H9 (cell line): ENCODE measurements around the gene TUBGCP6. TPM values are rescaled to one million over a fixed set of nuclear protein-coding genes. Genes with fewer than 3 reads are reported as not detected.

Experiments
- DNase-seq: peaks from one replicate; pipeline ENCODE4 v3.0.0-alpha.2; 2017
- H2AFZ ChIP-seq: one replicate; pipeline ENCODE4 v1.6.1; 2013; ENCODE audit warnings: mild to moderate bottlenecking, low read length, control low read depth, moderate library complexity
- H2AK5ac ChIP-seq: 2 replicates; pipeline ENCODE4 v1.6.1; 2013; ENCODE audit warnings: low read length, control low read depth, mixed read lengths; ENCODE audit not compliant: insufficient read length
- H2BK120ac ChIP-seq: one replicate; pipeline ENCODE4 v1.6.1; 2013; ENCODE audit warnings: low read depth, mild to moderate bottlenecking, low read length, control low read depth, inconsistent platforms; ENCODE audit not compliant: poor library complexity, severe bottlenecking
- H2BK12ac ChIP-seq: 2 replicates; pipeline ENCODE4 v1.6.1; 2013; ENCODE audit warnings: low read length, control low read depth, mixed read lengths, low read depth; ENCODE audit not compliant: insufficient read length
- H2BK15ac ChIP-seq: 2 replicates; pipeline ENCODE4 v1.6.1; 2013; ENCODE audit warnings: low read depth, low read length, control low read depth
- H2BK20ac ChIP-seq: one replicate; pipeline ENCODE4 v1.6.1; 2013; ENCODE audit warnings: low read depth, mild to moderate bottlenecking, low read length, control low read depth, inconsistent platforms; ENCODE audit not compliant: poor library complexity, severe bottlenecking
- H2BK5ac ChIP-seq: 2 replicates; pipeline ENCODE4 v1.6.1; 2013; ENCODE audit warnings: low read length, control low read depth, mixed read lengths; ENCODE audit not compliant: insufficient read length
- H3K14ac ChIP-seq: 2 replicates; pipeline ENCODE4 v1.6.1; 2013; ENCODE audit warnings: low read length, control low read depth; ENCODE audit not compliant: insufficient read depth
- H3K18ac ChIP-seq: 2 replicates; pipeline ENCODE4 v1.6.1; 2013; ENCODE audit warnings: low read depth, mild to moderate bottlenecking, mixed read lengths, low read length, control low read depth; ENCODE audit not compliant: insufficient read length
- H3K23ac ChIP-seq: 2 replicates; pipeline ENCODE4 v1.6.1; 2013; ENCODE audit warnings: low read length, control low read depth, mixed read lengths, low read depth; ENCODE audit not compliant: insufficient read length
- H3K23me2 ChIP-seq: 2 replicates; pipeline ENCODE4 v1.6.1; 2013; ENCODE audit warnings: low read depth, mild to moderate bottlenecking, mixed read lengths, low read length, control low read depth; ENCODE audit not compliant: insufficient read length, poor library complexity, severe bottlenecking
- H3K27ac ChIP-seq: 2 replicates; pipeline ENCODE4 v1.5.1; 2013; ENCODE audit warnings: low read length, control low read depth, mixed read lengths, low read depth; ENCODE audit not compliant: insufficient read length
- H3K27me3 ChIP-seq: 2 replicates; pipeline ENCODE4 v1.6.1; 2013; ENCODE audit warnings: low read length, control low read depth, inconsistent platforms; ENCODE audit not compliant: insufficient read depth
- H3K4ac ChIP-seq: 2 replicates; pipeline ENCODE4 v1.6.1; 2013; ENCODE audit warnings: low read depth, mild to moderate bottlenecking, control low read depth, inconsistent platforms, low read length, moderate library complexity
- H3K4me1 ChIP-seq: 2 replicates; pipeline ENCODE4 v1.6.1; 2013; ENCODE audit warnings: low read length, control low read depth, inconsistent platforms; ENCODE audit not compliant: insufficient read depth
- H3K4me2 ChIP-seq: 2 replicates; pipeline ENCODE4 v1.6.1; 2013; ENCODE audit warnings: low read length, control low read depth, mixed read lengths; ENCODE audit not compliant: insufficient read length, insufficient read depth
- H3K56ac ChIP-seq: 2 replicates; pipeline ENCODE4 v1.6.1; 2013; ENCODE audit warnings: low read depth, mild to moderate bottlenecking, mixed read lengths, low read length, control low read depth; ENCODE audit not compliant: insufficient read length
- H3K79me1 ChIP-seq: 2 replicates; pipeline ENCODE4 v1.6.1; 2013; ENCODE audit warnings: low read depth, mild to moderate bottlenecking, moderate library complexity, low read length, control low read depth, inconsistent platforms; ENCODE audit not compliant: insufficient read depth, poor library complexity, severe bottlenecking
- H3K79me2 ChIP-seq: 2 replicates; pipeline ENCODE4 v1.6.1; 2013; ENCODE audit warnings: low read length, control low read depth, inconsistent platforms; ENCODE audit not compliant: insufficient read depth
- H3K9ac ChIP-seq: 2 replicates; pipeline ENCODE4 v1.6.1; 2013; ENCODE audit warnings: low read length, control low read depth, mixed read lengths; ENCODE audit not compliant: insufficient read length; ENCODE audit errors: extremely low read depth
- H3K9me3 ChIP-seq: one replicate; pipeline ENCODE4 v1.6.1; 2013; ENCODE audit warnings: low read depth, low read length, inconsistent platforms; ENCODE audit not compliant: control insufficient read depth
- H3T11ph ChIP-seq: one replicate; pipeline ENCODE4 v1.6.1; 2013; ENCODE audit warnings: mild to moderate bottlenecking, low read length, control low read depth, inconsistent platforms
- H4K20me1 ChIP-seq: one replicate; pipeline ENCODE4 v1.6.1; 2013; ENCODE audit not compliant: control insufficient read depth, insufficient read length, insufficient read depth
- H4K5ac ChIP-seq: 2 replicates; pipeline ENCODE4 v1.6.1; 2013; ENCODE audit warnings: low read depth, mild to moderate bottlenecking, mixed read lengths, low read length, control low read depth; ENCODE audit not compliant: insufficient read length
- H4K8ac ChIP-seq: replicated peaks from 2 replicates; pipeline ENCODE4 v1.6.1; 2013; ENCODE audit warnings: low read length, control low read depth, mixed read lengths, low read depth; ENCODE audit not compliant: insufficient read length
- H4K91ac ChIP-seq: 2 replicates; pipeline ENCODE4 v1.6.1; 2013; ENCODE audit warnings: low read depth, mild to moderate bottlenecking, moderate library complexity, mixed read lengths, low read length, control low read depth; ENCODE audit not compliant: insufficient read length
- H3K27ac Mint-ChIP-seq, 3 experiments: 2 replicates in 2 of 3; 3 replicates in 1 of 3; pipeline ENCODE4 v1.8.0; 2020 to 2021; ENCODE audit warnings: mixed read lengths in 3 of 3, mild to moderate bottlenecking in 1 of 3, moderate library complexity in 1 of 3
- H3K27me3 Mint-ChIP-seq: 2 replicates; pipeline ENCODE4 v1.8.0; 2021; ENCODE audit warnings: low read depth, mild to moderate bottlenecking, moderate library complexity, mixed read lengths
- H3K36me3 Mint-ChIP-seq, 3 experiments: 2 replicates in 2 of 3; 3 replicates in 1 of 3; pipeline ENCODE4 v1.8.0; 2020 to 2021; ENCODE audit warnings: low read depth in 3 of 3, mixed read lengths in 3 of 3; ENCODE audit not compliant: insufficient read depth in 1 of 3
- H3K4me1 Mint-ChIP-seq, 2 experiments: 2 replicates each; pipeline ENCODE4 v1.8.0; 2020; ENCODE audit warnings: mixed read lengths in 2 of 2
- H3K4me3 Mint-ChIP-seq, 2 experiments: 2 replicates in 1 of 2; 3 replicates in 1 of 2; pipeline ENCODE4 v1.8.0; 2020 to 2021; ENCODE audit warnings: mild to moderate bottlenecking in 2 of 2, mixed read lengths in 2 of 2, moderate library complexity in 1 of 2
- H3K9me3 Mint-ChIP-seq, 2 experiments: 2 replicates in 1 of 2; 3 replicates in 1 of 2; pipeline ENCODE4 v1.8.0; 2020; ENCODE audit warnings: mild to moderate bottlenecking in 2 of 2, mixed read lengths in 2 of 2, moderate library complexity in 1 of 2
- CTCF ChIP-seq: fragments of 200-600 bp; sonication (generic); conservative IDR thresholded peaks from 3 replicates; pipeline ENCODE4 v1.8.0; 2021; ENCODE audit warnings: antibody characterized with exemption, mild to moderate bottlenecking
- WGBS: extraction: QIAGEN DNeasy Blood & Tissue Kit; methylation state at CpG from one replicate; pipeline ENCODE4 v1.1.7; 2013; ENCODE audit warnings: missing lambda C conversion rate, low lambda C conversion rate, mixed read lengths; ENCODE audit not compliant: insufficient read length; ENCODE audit errors: extremely low coverage; 5-methylcytosine and 5-hydroxymethylcytosine counted together
- total RNA-seq: library from RNA; stranded (reverse); gene quantifications from 2 replicates; pipeline ENCODE4 v1.2.1, GENCODE V29; 2021

TUBGCP6 gene
- total RNA-seq, 1 experiment from 2014 or later: 29.0 TPM

GRCh38 chr22:50201191-50202129, 43.4 kb downstream of the TUBGCP6 start:
- peaks cover 3% of the 10 kb centered on the region for H4K20me1 ChIP-seq
- H3K79me2 ChIP-seq: no peaks in the 10 kb centered on the region; the same call in 1 of the 2 replicates
- H3K4ac ChIP-seq: no peak overlapping the region
- WGBS: no CpG with 5 or more reads among the region's 115 CpGs
- no peak overlapping the region for H2BK5ac ChIP-seq
- H3K79me1 ChIP-seq: no peaks in the 10 kb centered on the region
- H2AFZ ChIP-seq: no peak overlapping the region
- Mint-ChIP-seq H3K27ac (no peak overlapping the region), H3K36me3 (peaks cover 16 to 40% (median 34%) of the 10 kb centered on the region in 3 experiments), H3K4me3 (peak overlapping the region; percentile 72 to 86), H3K4me1 (peaks cover 11 to 16% of the 10 kb centered on the region in 2 experiments), H3K27me3 (no peaks in the 10 kb centered on the region), H3K9me3 (peaks cover 5 to 6% of the 10 kb centered on the region in 2 experiments; a peak in 3 of 5 replicates)
- H3K9me3 ChIP-seq: no peaks in the 10 kb centered on the region
- H3K9ac ChIP-seq: no peak overlapping the region
- no peak for DNase-seq
- peak overlapping the region; percentile 54 for H3K4me2 ChIP-seq
- no peak overlapping the region for H2BK12ac ChIP-seq
- no peak overlapping the region for H3K14ac ChIP-seq
- H3K18ac ChIP-seq: no peak overlapping the region
- H3T11ph ChIP-seq: no peak overlapping the region
- H3K27ac ChIP-seq: no peak overlapping the region
- no peaks in the 10 kb centered on the region for H3K27me3 ChIP-seq
- H4K8ac ChIP-seq: no peak overlapping the region
- H3K4me1 ChIP-seq: no peaks in the 10 kb centered on the region
- peaks cover 13% of the 10 kb centered on the region for H3K23me2 ChIP-seq
- no peak for TF ChIP-seq CTCF
- H3K23ac ChIP-seq: no peak overlapping the region
- no peak overlapping the region for H2BK15ac ChIP-seq
- no peak overlapping the region for H3K56ac ChIP-seq
- no peak overlapping the region for H2BK20ac ChIP-seq
- no peak overlapping the region for H2AK5ac ChIP-seq
- no peak overlapping the region for H4K91ac ChIP-seq
- no peak overlapping the region for H2BK120ac ChIP-seq
- no peak overlapping the region for H4K5ac ChIP-seq
